HG03457 (cell line): ENCODE measurements around the gene C8G.

Experiments used
- ATAC-seq: cut with Tn5 transposase; IDR thresholded peaks from one replicate; pipeline ENCODE4 v1.9.1; 2021; ENCODE audit warnings: moderate number of reproducible peaks; ENCODE audit not compliant: unreplicated experiment

C8G gene

DNA sequence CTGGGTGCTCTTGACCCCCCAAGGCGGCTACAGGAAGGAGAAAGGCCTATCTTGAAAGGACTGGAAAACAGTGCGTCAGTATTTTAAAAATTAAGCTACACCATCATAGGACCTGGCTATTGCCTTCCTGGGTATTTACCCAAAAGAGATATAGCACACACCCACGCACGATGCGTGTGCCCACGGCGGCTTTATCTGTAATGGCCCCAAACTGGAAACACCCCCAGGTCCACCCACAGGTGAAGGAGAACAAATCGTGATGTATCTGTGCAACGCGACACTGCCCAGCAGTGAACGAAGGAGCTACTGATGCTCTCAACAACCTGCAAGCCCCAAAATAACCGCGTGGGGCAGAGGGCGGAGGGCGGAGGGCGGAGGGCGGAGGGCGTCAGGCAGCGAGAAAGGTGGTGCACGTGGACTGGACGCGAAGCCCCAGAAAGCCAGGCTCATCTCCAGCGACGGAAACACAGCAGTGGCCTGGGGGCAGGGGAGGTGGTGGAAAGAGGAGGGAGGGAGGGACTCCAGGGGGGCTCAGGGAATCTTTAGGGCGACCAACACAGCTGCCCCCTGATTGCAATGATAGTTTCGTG lies 19.9 kb downstream of the C8G start:
- ATAC-seq: no peak

GRCh38 chr9:136965771-136966484 lies 20.9 kb downstream of the C8G start:
- no peak for ATAC-seq

DNA sequence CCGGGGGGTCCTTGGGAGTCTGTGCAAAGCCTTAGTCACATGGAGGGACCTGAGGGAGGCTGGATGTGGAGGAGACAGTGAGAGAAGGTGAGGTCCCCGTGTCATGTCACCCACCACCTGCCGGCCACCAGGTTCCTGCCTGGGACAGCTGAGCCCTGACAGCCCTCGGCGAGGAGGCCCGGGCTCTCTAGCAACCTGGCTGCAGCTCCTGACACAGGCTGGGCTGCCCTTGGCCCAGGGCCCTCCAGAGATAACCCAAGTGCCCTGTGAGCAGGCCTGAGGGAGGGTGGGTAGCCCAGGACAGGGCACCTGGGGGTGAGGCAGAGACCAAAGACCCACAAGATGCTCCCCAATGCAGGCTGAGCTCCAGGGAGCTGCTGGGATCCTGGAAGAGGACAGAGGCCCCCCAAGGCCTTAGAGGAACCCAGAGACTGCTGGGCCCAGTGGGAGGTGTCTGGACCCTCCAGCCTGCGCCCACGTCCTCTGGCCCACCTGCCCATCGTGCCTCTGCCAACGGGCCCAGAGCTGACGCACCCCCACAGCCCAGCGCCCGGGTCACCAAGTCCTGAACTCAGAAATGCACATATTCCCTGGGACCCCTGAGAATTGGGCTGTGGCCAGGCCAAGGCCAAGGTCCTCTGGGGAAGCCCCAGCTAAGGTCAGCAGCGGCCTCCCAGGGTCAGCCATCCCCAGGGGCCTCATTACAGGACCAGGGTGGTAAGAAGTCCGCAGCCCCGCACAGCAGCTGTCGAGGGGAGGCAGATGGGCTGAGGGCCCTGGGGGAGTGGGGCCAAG lies 23.5 kb downstream of the C8G start:
- no peak for ATAC-seq

GRCh38 chr9:136969150-136969549 lies 24.1 kb downstream of the C8G start:
- no peak for ATAC-seq

DNA sequence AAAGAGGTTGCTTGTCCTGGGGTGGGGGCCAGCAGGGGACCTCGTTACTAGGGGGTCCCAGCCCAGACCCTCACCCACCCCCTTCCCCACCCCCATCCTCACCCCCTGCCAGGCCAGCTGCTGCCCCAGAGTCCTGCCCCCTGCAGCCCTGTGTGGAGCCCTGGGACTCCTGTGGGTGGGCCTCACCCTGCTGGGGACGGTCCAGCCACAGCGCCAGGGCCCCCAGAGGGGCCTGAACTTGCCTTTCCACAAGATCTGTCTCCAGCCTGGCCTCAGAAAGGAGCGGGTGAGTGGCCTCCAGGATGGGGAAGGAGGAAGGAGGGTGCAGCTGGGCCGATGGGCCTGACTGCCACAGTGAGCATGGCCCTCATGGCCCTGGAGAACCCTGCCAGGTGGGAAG lies 24.7 kb downstream of the C8G start:
- no peak for ATAC-seq

DNA sequence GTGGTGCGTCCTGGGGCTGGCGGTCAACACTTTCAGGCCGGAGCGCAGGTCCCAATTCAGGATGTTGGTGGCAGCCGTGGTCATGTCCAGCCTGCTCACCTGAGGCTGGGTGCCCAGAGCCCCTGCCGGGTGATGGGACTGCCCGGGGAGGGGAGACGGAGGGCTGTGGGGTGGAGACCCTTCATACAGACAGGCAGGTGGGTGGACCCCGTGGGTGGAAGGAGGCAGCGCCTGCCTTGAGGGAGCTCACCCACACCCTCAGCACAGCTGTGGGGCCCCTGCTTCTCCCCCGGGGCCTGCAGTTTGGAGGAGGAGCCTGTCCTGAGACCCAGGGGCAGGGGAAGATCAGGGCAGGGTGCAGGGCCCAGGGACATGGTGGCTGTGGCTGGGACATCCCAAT lies 25.3 kb downstream of the C8G start:
- ATAC-seq: no peak

GRCh38 chr9:136971746-136972145 lies 26.7 kb downstream of the C8G start:
- ATAC-seq: no peak

DNA sequence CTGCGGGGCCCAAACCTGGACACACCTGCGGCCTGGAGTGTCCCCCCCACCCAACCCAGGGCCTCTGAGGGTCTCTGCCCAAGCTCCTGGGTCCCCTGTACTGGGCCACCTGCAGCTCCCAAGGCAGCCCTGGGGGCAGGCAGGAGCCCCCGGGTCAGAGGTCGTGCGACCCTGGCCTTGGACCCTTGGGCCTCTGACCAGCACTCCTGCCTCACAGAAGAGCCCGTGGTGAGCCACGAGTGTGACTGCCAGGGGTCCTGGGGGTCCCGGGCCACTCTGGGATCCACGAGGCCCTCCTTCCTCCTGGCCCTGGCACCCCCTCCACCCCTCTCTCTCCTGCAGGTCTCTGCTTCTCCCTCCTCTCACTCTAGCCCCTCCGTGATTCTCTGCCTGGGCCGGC lies 27.3 kb downstream of the C8G start:
- ATAC-seq: no peak

DNA sequence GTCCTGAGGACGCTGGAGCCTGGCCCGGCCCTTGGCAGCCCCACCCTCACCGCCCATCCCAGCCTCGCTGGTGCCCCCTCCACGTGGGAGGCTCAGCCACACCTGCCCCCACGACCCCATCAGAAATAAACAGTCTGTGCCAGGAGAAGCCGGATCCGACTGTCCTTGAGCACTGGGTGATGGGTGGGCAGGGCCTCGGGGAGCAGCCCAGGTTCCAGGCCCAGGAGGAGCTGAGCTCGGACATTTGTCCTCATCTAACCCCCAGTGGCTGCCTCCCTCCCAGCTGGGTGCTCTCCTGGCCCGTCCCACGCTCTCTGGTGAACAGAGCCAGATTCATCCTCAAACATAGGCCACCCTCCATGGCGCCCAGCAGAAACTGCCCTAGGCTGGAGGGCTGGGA lies 27.7 kb downstream of the C8G start:
- no peak for ATAC-seq

DNA sequence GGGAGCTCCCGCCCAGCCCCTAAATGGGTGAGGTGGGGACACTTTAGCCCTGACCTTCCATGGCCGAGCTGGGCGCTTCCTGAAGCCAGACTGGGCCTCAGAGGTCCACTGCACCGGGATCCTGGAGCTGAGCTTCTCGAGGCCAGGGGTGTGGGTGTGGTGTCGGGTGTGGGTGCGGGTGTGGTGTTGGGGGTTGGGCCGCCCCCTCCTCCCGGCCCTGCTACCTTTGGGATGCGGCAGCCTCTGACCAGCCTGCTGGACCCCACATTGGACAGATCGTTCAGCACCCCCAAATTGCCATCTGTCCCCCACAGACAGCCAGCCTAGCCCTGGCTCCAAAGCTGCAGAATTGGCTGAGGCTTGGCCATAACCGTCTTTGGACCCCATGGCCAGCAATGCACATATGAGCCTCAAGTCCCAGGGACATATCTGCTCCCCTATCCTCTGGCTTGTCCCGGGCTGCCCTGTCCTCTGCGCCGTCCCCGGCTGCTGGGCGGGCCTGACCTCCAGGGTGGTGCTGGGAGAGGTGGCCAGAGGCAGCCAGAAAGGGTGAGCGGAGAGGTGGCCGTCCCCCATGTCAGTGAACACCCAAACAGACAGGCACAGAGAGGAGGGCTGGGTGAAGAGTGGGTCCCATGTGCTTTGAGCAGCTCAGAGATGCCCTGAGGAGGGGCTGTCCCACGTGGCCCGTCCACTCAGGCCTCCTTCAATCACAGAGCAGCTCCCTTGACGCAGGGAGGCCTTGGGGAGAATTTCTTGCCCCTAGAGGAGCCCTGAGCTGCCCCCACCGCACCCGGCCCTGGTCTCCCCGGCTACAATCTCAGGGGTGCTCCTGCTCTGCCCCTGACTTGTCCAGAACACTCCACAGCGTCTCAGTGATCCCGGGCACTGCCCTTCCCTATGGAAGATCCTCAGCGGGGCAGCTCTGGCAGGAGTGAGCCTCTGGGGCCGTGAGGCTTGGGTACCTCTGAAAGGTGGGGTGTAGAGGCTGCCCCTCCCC lies 28.9 kb downstream of the C8G start:
- no peak for ATAC-seq

DNA sequence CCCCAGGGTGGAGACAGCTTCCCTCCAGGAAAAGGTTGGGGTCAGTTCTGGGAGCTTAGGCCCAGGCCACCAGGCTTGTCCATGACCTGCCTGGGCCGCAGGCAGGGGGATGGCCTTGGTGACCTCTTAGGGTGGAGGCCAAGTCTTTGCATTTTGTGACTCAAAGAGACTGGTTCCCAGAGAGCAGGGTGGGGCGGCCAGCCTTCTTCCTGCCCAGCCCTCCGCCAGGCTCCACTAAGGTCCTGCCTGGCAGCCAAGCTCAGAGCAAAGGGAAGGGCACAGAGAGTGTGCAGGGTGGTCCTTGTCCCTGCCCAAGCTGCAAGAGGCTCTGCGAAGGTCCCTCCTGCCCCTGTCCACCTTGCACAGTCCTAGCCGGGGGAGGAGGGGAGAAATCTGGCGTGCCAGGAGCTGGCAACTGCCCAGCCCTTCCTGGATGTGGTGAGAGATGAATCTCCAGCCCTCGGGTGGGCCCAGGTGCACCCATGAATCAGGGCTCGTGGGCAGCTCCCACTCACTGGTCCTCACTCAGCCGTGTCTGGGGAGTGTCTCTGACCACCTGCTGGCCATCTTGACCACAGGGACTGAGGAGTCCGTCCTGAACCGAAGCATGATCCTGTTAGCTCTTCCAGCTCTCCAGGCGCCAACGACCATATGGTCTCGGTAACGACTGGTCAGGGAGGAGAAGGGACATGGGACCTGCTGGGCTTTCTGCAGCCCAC lies 29.9 kb downstream of the C8G start:
- no peak for ATAC-seq

GRCh38 chr9:136975644-136976043 lies 30.6 kb downstream of the C8G start:
- ATAC-seq: no peak

- no peak for ATAC-seq
Measured at GRCh38 chr9:136977223-136977622, 32.2 kb downstream of the C8G start, which contains the start of gene PTGDS. PTGDS (plus strand) TSS chr9:136977504; CDS start chr9:136977579, 75 bp downstream.

DNA sequence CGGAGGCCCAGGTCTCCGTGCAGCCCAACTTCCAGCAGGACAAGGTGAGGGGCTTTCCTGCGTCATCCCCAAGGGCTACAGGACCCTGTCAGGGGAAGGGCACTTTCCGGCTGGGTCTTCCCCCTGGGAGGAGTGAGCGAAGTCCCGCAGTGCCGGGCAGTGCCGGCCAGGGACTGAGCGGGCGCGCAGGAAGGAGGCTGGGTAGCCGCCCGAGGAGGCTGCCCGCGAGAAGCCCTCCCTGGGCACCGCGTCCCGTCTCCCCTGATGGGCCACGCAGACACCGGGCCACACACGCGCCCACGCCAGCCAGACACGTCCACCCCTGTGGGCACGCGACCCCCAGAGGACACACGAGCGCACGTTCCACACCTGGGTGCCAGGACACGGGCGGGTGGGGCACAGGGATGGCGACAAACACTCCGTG lies 32.6 kb downstream of the C8G start:
- ATAC-seq: no peak

DNA sequence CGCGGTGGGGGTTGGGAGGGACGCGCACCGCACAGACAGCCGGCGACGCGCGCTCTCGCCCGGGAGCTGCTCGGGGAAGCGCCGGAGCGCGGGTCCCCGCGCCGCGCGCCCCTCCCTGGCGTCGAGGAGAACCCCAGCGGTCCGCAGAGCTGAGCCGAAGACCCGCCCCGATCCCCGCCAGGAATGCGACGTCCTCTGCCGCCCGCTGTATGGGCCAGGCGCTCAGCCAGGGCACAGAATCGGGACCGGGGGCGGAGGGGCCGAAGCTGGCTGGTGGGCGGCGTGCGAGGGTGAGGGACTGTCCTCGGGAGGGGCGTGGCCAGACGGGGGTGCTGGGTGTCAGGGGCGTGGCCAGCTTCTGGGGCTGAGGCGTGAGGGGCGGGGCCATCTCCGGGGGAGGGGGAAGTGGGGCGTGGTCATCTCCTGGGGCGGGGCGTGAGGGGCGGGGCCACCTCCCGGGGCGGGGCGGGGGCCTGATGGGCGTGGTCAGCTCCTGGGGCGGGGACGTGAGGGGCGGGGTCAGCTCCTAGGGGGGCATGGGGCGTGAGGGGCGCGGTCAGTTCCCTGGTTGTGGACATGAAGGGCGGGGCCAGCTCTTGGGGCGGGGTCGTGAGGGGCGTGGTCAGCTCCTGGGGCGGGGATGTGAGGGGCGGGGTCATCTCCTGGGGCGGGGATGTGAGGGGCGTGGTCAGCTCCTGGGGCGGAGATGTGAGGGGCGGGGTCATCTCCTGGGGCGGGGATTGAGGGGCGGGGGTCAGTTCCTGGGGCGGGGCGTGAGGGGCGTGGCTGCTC lies 33.2 kb downstream of the C8G start:
- no peak for ATAC-seq

GRCh38 chr9:136978865-136979544 lies 34.0 kb downstream of the C8G start:
- ATAC-seq: no peak

DNA sequence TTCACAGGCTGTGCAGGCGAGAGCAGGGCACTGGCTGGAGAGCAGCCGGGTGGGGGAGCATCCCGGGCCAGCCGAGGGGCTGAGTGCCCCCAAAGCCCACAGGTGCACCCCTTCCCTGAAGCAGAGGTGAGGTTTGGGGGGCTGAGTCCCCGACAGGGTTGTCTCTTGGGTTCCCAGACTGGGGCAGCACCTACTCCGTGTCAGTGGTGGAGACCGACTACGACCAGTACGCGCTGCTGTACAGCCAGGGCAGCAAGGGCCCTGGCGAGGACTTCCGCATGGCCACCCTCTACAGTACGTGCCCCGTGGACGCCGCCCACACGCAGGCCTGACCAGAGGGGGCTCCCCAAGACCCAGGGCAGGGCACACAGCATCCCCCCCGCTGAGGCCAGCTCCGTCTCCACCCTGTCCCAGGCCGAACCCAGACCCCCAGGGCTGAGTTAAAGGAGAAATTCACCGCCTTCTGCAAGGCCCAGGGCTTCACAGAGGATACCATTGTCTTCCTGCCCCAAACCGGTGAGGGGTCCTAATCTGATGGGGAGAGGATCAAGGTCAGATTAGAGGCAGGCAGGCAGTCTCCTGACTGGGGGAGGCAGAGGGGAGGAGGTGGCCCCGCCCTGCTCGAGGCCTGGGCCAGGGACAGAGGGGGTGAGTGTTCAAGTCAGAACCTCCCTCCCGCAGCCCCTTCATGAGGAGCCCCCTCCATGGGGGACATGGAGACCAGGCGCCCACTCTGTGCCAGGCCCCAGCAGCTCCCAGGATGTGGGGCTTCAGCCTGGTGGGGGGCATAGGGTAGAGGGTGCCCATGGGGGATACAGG lies 34.9 kb downstream of the C8G start:
- ATAC-seq: no peak
